SKM-1 treated with dmso at 0.1 percent for 144 hours (cell line): Measurements from ENCODE around the gene MYT1.

Experiments used
- DNase-seq: peaks from one replicate; lab custom pipeline; 2025; ENCODE audit not compliant: unreplicated experiment; lab: John Stamatoyannopoulos, UW

Gene MYT1

GRCh38 chr20:64242797-64243475, 78.7 kb downstream of the MYT1 start:
- DNase-seq = no peak

- DNase-seq = no peak
Measured at GRCh38 chr20:64244281-64244805, 80.1 kb downstream of the MYT1 start.

GRCh38 chr20:64244870-64245603, 80.8 kb downstream of the MYT1 start:
- no peak for DNase-seq

- DNase-seq = no peak
Measured at GRCh38 chr20:64245746-64246595, 81.7 kb downstream of the MYT1 start.

- no peak for DNase-seq
Measured at GRCh38 chr20:64246616-64247306, 82.5 kb downstream of the MYT1 start.

GRCh38 chr20:64247307-64247618, 83.0 kb downstream of the MYT1 start:
- no peak for DNase-seq

- DNase-seq = peak; percentile 53
Measured at GRCh38 chr20:64247970-64248841, 84.0 kb downstream of the MYT1 start.

- no peak for DNase-seq
Measured at GRCh38 chr20:64250027-64250426, 85.8 kb downstream of the MYT1 start.

- DNase-seq = no peak
Measured at GRCh38 chr20:64253000-64253383, 88.7 kb downstream of the MYT1 start.

- no peak for DNase-seq
Measured at GRCh38 chr20:64253443-64253842, 89.2 kb downstream of the MYT1 start.

GRCh38 chr20:64254156-64254555, 89.9 kb downstream of the MYT1 start:
- no peak for DNase-seq

GRCh38 chr20:64254571-64255360, 90.5 kb downstream of the MYT1 start:
- DNase-seq = no peak

- peak; percentile 76 for DNase-seq
Measured at GRCh38 chr20:64255361-64256281, 91.4 kb downstream of the MYT1 start, which contains the start of gene PCMTD2. Gene PCMTD2 (plus strand): TSS chr20:64255748. CDS start chr20:64259966, 4,218 bp downstream.

GRCh38 chr20:64256282-64256935, 92.2 kb downstream of the MYT1 start:
- no peak for DNase-seq

GRCh38 chr20:64257107-64257757, 93.0 kb downstream of the MYT1 start:
- no peak for DNase-seq

GRCh38 chr20:64258071-64258823, 94.0 kb downstream of the MYT1 start:
- DNase-seq = no peak
